Thoracic aorta (tissue), 2 donors: ENCODE measurements around the gene B3GAT2. TPM values are rescaled to one million over a fixed set of nuclear protein-coding genes. Genes with fewer than 3 reads are reported as not detected.

Experiments used
- ATAC-seq: fragments of 150-250 bp; one replicate; pipeline ENCODE4 v1.8.0; 2017; ENCODE audit warnings: low read depth; ENCODE audit not compliant: insufficient number of reproducible peaks, low FRiP score
- DNase-seq: peaks from one replicate; pipeline ENCODE4 v3.0.0-alpha.2; 2020; ENCODE audit warnings: low spot score
- H3K27ac ChIP-seq, 2 donors: fragments of 200-600 bp; sonication (generic); 1 replicate in 1 of 2; 2 replicates in 1 of 2; pipeline ENCODE4 v1.5.1; 2016; ENCODE audit warnings: mild to moderate bottlenecking in 2 of 2, moderate library complexity in 2 of 2
- H3K27me3 ChIP-seq: fragments of 200-600 bp; sonication (generic); replicated peaks from 2 replicates; pipeline ENCODE4 v1.6.0; 2016; ENCODE audit warnings: mild to moderate bottlenecking; ENCODE audit not compliant: insufficient read depth
- H3K36me3 ChIP-seq: fragments of 200-600 bp; sonication (generic); one replicate; pipeline ENCODE4 v1.5.1; 2016
- H3K4me1 ChIP-seq, 2 donors: fragments of 200-600 bp; sonication (generic); 1 replicate in 1 of 2; 2 replicates in 1 of 2; pipeline versions ENCODE4 v1.5.1 to v1.6.0; 2016; ENCODE audit warnings: low read depth in 2 of 2, mild to moderate bottlenecking in 1 of 2; ENCODE audit not compliant: control insufficient read depth in 1 of 2
- H3K4me3 ChIP-seq: fragments of 200-600 bp; sonication (generic); 2 replicates; pipeline ENCODE4 v1.5.1; 2016; ENCODE audit warnings: mild to moderate bottlenecking
- H3K9me3 ChIP-seq: fragments of 200-600 bp; sonication (generic); 2 replicates; pipeline ENCODE4 v1.5.1; 2016
- CTCF ChIP-seq: fragments of 200-600 bp; sonication (generic); IDR thresholded peaks from one replicate; pipeline ENCODE4 v1.5.1; 2019; ENCODE audit warnings: antibody characterized with exemption
- total RNA-seq, 2 donors: library from RNA; depleted of rRNA; stranded (reverse); fragments of >200 nt; gene quantifications; one replicate each; pipeline versions ENCODE4 v1.1.0 to v1.2.3, GENCODE V29; 2016

B3GAT2 gene
- total RNA-seq, 2 donors from 2014 or later = not detected

DNA sequence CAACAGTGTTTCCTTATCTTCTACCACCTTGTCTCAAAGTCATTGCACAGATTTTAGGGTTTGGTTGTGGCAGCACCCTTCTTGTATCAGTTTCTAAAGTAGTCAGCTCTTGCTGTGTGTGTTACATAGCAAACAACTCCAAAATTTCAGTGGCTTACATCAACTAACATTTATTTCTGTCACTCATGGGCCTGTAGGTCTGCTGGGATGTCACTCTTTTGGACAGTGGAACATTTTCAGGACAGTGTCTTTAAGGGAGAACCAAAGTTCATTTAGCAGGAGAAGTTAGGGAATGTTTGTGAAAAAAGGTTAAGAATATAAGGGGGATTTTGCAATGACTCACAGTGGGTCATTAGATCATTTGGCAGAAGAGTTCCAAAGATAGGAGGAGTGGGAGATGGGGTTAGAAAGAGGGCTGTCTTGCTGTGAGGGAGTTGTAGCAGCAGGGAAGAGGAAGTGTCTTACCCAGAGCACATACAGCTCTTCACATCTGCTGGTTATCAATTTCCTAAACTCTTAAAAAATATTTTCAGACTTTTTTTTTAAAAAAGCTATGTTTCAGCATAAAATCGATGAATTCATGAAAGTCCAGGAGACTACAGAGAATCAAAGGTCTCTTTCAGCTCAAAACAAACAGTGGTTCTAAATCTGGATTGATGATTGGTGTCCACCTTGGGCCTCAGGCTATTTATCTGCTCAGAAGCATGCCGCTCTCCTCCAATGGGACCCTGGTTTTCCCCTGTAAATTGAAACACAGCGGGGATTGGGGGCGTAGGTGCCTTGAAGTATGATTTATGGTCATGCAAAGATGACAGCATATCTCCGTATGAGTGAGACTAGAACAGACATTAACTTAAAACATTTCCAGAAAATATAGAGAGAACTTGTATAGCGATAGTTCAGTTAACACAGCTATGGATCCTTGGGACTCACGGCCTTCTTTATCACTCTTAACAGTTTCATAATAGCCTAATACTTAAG is 117.3 kb downstream of the B3GAT2 start:
- Histone ChIP-seq H3K4me1 (peaks cover under 1 to 3% of the 10 kb centered on the region in 2 donors), H3K27me3 (no peaks in the 10 kb centered on the region), H3K36me3 (no peaks in the 10 kb centered on the region), H3K4me3 (no peak overlapping the region), H3K9me3 (no peaks in the 10 kb centered on the region), H3K27ac (no peak overlapping the region)
- ATAC-seq = no peak
- TF ChIP-seq CTCF = no peak
- DNase-seq = no peak

- peaks cover 6 to 10% of the 10 kb centered on the region in 2 donors for H3K4me1 ChIP-seq
- TF ChIP-seq CTCF = no peak
- no peaks in the 10 kb centered on the region for H3K36me3 ChIP-seq
- H3K27me3 ChIP-seq = no peaks in the 10 kb centered on the region
- H3K9me3 ChIP-seq = no peaks in the 10 kb centered on the region
- DNase-seq (no peak), ATAC-seq (no peak)
- H3K27ac ChIP-seq = no peak overlapping the region
- H3K4me3 ChIP-seq = no peak overlapping the region
Observed at GRCh38 chr6:70838907-70839285, 118.0 kb downstream of the B3GAT2 start.

GRCh38 chr6:70834520-70834919 is 122.3 kb downstream of the B3GAT2 start:
- no peak for DNase-seq
- no peaks in the 10 kb centered on the region for H3K36me3 ChIP-seq
- no peaks in the 10 kb centered on the region for H3K27me3 ChIP-seq
- ATAC-seq = no peak
- no peak overlapping the region for H3K4me3 ChIP-seq
- no peak for TF ChIP-seq CTCF
- peaks cover 6 to 11% of the 10 kb centered on the region in 2 donors for H3K4me1 ChIP-seq
- no peaks in the 10 kb centered on the region for H3K9me3 ChIP-seq
- no peak overlapping the region for H3K27ac ChIP-seq

DNA sequence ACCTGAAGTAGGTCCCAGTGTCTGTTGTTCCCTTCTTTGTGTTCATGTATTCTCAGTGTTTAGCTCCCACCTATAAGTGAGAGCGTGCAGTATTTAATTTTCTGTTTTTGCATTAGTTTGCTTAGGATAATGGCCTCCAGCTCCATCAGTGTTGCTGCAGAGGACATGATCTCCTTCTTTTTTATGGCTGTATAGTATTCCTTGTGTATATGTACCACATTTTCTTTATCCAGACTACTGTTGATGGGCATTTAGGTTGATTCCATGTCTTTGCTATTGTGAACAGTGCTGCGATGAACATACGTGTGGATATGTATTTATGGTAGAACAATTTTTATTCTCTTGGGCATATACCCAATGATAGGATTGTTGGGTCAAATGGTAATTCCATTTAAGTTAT is 125.4 kb downstream of the B3GAT2 start:
- Histone ChIP-seq H3K4me1 (peaks cover 6 to 11% of the 10 kb centered on the region in 2 donors), H3K9me3 (no peaks in the 10 kb centered on the region), H3K4me3 (no peak overlapping the region), H3K27ac (no peak overlapping the region), H3K36me3 (no peaks in the 10 kb centered on the region), H3K27me3 (no peaks in the 10 kb centered on the region)
- no peak for TF ChIP-seq CTCF
- DNase-seq = no peak
- no peak for ATAC-seq

DNA sequence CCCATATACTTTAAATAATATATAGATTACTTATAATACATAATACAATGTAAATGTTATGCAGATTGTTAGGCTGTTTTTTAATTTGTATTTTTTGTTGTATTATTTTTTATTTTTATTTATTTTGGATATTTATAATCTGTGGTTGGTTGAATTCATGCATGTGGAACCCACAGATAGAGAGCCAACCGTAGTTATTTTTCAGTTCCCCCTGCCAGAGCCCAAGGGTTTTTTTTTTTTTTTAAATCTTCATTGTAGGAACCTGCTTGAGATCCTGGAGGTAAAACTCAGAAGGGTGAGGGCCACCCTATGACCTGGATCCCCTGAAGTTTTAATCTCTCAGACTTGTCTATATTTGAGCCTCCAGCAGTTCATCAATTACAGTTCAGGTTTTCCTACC is 133.2 kb downstream of the B3GAT2 start:
- Histone ChIP-seq H3K4me1 (no peaks in the 10 kb centered on the region), H3K4me3 (no peak overlapping the region), H3K27ac (no peak overlapping the region), H3K27me3 (no peaks in the 10 kb centered on the region), H3K36me3 (no peaks in the 10 kb centered on the region), H3K9me3 (no peaks in the 10 kb centered on the region)
- ATAC-seq (no peak), DNase-seq (no peak)
- no peak for TF ChIP-seq CTCF
